Suprapubic skin (tissue), 4 donors: ENCODE data around the gene TNRC6B.
"Not testable (repeated sequence)": the region's sequence is repeated elsewhere in the genome, so short reads cannot be mapped to it uniquely, and the experiment has no call there.

Source experiments
- EP300 ChIP-seq: sonication (generic); formaldehyde crosslinking; IDR thresholded peaks from one replicate; pipeline ENCODE4 v1.6.1; 2017; ENCODE audit warnings: antibody characterized with exemption
- POLR2A ChIP-seq, 2 donors: fragments of 450-650 bp; IDR thresholded peaks; one replicate each; pipeline ENCODE4 v1.6.1; 2017; ENCODE audit warnings: antibody characterized with exemption in 2 of 2, mild to moderate bottlenecking in 2 of 2, moderate library complexity in 2 of 2
- POLR2AphosphoS5 ChIP-seq, 3 donors: sonication (generic); formaldehyde crosslinking; IDR thresholded peaks; one replicate each; pipeline ENCODE4 v1.6.1; 2017; ENCODE audit warnings: antibody characterized with exemption in 3 of 3
- TF ChIP-seq, protein P1 (sequence below), 2 donors: fragments of 200-600 bp in 1 of 2; fragments of 450-650 bp in 1 of 2; sonication (generic) in 1 of 2; IDR thresholded peaks; one replicate each; pipeline ENCODE4 v1.5.1; 2016 to 2019; ENCODE audit warnings: antibody characterized with exemption in 2 of 2, mild to moderate bottlenecking in 1 of 2, moderate library complexity in 1 of 2

DNA sequence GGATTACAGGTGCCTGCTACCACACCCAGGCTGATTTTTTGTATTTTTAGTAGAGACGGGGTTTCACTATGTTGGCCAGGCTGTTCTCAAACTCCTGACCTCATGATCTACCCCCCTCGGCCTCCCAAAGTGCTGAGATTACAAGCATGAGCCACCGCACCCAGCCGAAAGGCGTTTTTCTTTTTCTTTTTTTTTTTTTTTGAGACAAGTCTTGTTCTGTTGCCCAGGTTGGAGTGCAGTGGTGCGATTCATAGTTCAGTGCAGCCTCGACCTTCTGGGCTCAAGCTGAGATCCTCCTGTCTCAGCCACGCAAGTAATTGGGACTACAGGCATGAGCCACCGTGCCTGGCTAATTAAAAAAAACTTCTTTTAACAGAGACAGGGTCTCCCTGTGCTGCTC is 19.7 kb downstream of the TNRC6B start:
- TF ChIP-seq, protein P1, sequence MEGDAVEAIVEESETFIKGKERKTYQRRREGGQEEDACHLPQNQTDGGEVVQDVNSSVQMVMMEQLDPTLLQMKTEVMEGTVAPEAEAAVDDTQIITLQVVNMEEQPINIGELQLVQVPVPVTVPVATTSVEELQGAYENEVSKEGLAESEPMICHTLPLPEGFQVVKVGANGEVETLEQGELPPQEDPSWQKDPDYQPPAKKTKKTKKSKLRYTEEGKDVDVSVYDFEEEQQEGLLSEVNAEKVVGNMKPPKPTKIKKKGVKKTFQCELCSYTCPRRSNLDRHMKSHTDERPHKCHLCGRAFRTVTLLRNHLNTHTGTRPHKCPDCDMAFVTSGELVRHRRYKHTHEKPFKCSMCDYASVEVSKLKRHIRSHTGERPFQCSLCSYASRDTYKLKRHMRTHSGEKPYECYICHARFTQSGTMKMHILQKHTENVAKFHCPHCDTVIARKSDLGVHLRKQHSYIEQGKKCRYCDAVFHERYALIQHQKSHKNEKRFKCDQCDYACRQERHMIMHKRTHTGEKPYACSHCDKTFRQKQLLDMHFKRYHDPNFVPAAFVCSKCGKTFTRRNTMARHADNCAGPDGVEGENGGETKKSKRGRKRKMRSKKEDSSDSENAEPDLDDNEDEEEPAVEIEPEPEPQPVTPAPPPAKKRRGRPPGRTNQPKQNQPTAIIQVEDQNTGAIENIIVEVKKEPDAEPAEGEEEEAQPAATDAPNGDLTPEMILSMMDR (IDR thresholded peaks at IDR 0.05): not testable (repeated sequence)
- TF ChIP-seq POLR2A (IDR thresholded peaks at IDR 0.05); EP300; POLR2AphosphoS5 (IDR thresholded peaks at IDR 0.05): not testable (repeated sequence)
